ENCODE measurements around the gene SKP1.

Gene SKP1

DNA sequence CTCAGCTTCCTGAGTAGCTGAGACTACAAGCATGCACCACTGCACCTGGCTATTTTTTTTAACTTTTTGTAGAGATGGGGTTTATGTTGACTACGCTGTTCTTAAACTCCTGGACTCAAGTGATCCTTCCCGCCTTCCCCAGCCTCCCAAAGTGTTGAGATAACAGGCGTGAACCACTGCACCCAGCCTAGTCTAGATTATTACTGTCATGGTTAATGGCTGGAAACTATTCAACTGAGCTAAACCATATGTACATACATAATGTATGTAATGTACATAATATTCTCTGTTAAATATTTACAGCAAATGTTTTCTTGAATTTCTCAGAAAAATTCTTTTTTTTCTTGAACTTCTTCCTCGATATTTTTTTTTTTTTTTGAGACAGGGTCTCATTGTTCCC is 27.8 kb upstream of the SKP1 start:
- H3K79me2 ChIP-seq (ENCODE audit: low read length) = peaks cover 87% of the 10 kb centered on the region
- TF ChIP-seq, protein P1, sequence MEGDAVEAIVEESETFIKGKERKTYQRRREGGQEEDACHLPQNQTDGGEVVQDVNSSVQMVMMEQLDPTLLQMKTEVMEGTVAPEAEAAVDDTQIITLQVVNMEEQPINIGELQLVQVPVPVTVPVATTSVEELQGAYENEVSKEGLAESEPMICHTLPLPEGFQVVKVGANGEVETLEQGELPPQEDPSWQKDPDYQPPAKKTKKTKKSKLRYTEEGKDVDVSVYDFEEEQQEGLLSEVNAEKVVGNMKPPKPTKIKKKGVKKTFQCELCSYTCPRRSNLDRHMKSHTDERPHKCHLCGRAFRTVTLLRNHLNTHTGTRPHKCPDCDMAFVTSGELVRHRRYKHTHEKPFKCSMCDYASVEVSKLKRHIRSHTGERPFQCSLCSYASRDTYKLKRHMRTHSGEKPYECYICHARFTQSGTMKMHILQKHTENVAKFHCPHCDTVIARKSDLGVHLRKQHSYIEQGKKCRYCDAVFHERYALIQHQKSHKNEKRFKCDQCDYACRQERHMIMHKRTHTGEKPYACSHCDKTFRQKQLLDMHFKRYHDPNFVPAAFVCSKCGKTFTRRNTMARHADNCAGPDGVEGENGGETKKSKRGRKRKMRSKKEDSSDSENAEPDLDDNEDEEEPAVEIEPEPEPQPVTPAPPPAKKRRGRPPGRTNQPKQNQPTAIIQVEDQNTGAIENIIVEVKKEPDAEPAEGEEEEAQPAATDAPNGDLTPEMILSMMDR (IDR thresholded peaks at IDR 0.05; ENCODE audit: low read length) = no peak
- no peak for TF ChIP-seq EZH2phosphoT487 (IDR thresholded peaks at IDR 0.05; ENCODE audit: low read length)
- no peak for TF ChIP-seq EZH2 (optimal IDR thresholded peaks at IDR 0.05; ENCODE audit: low read depth, low read length)
- H3K9me3 ChIP-seq (replicated peaks; ENCODE audit: insufficient read depth, low read length) = no peaks in the 10 kb centered on the region
- H4K20me1 ChIP-seq (ENCODE audit: insufficient read depth, low read length) = peaks cover 38% of the 10 kb centered on the region
- H2AFZ ChIP-seq (ENCODE audit: low read length) = no peak overlapping the region
- no peak for DNase-seq
- no peaks in the 10 kb centered on the region for H3K27me3 ChIP-seq (replicated peaks; ENCODE audit: insufficient read depth, low read length)
- no peak overlapping the region for H3K4me2 ChIP-seq (ENCODE audit: low read depth, low read length)
- no peaks in the 10 kb centered on the region; the same call in 1 of the 2 replicates for H3K36me3 ChIP-seq (replicated peaks; ENCODE audit: insufficient read depth, low read length)
- no peak overlapping the region for H3K4me3 ChIP-seq (ENCODE audit: low read length)
- H3K4me1 ChIP-seq (ENCODE audit: low read length) = no peaks in the 10 kb centered on the region
- H3K27ac ChIP-seq (ENCODE audit: low read length) = no peak overlapping the region
- H3F3A ChIP-seq (ENCODE audit: insufficient read depth, low read length) = no peaks in the 10 kb centered on the region
- H3K9me2 ChIP-seq (replicated peaks; ENCODE audit: insufficient read depth, low read length) = no peaks in the 10 kb centered on the region
- no peak overlapping the region for H3K9ac ChIP-seq (ENCODE audit: low read length)

DNA sequence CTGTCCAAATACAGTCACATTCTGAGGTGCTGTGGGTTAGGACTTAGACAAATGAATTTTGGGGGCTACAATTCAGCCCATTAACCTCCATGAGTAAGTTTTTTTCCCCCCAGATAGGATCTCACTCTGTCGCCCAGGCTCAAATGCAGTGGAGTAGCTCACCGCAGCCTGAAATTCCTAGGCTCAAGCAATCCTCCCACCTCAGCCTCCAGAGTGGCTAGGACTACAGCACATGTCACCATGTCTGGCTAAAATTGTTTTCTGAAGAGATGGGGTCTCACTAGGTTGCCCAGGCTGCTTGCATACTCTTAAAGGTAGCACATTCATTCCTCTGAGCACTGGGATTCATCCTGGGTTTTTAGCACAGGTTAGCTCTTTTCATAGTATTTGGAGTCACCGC is 26.9 kb upstream of the SKP1 start:
- Histone ChIP-seq H3K79me2 (ENCODE audit: low read length) (peaks cover 78% of the 10 kb centered on the region), H3K27me3 (replicated peaks; ENCODE audit: insufficient read depth, low read length) (no peaks in the 10 kb centered on the region), H3K4me3 (ENCODE audit: low read length) (no peak overlapping the region), H3K9ac (ENCODE audit: low read length) (no peak overlapping the region), H3F3A (ENCODE audit: insufficient read depth, low read length) (no peaks in the 10 kb centered on the region), H2AFZ (ENCODE audit: low read length) (no peak overlapping the region), H3K36me3 (replicated peaks; ENCODE audit: insufficient read depth, low read length) (peaks cover 5% of the 10 kb centered on the region; the same call in 1 of the 2 replicates), H3K27ac (ENCODE audit: low read length) (no peak overlapping the region), H4K20me1 (ENCODE audit: insufficient read depth, low read length) (peaks cover 28% of the 10 kb centered on the region), H3K4me2 (ENCODE audit: low read depth, low read length) (no peak overlapping the region), H3K4me1 (ENCODE audit: low read length) (no peaks in the 10 kb centered on the region), H3K9me2 (replicated peaks; ENCODE audit: insufficient read depth, low read length) (no peaks in the 10 kb centered on the region), H3K9me3 (replicated peaks; ENCODE audit: insufficient read depth, low read length) (no peaks in the 10 kb centered on the region)
- TF ChIP-seq EZH2phosphoT487 (IDR thresholded peaks at IDR 0.05; ENCODE audit: low read length) (no peak), EZH2 (optimal IDR thresholded peaks at IDR 0.05; ENCODE audit: low read depth, low read length) (no peak)
- TF ChIP-seq, protein P1 (IDR thresholded peaks at IDR 0.05; ENCODE audit: low read length) = no peak
- DNase-seq = no peak

GRCh38 chr5:134195666-134196065 is 18.9 kb upstream of the SKP1 start:
- no peak for DNase-seq
- no peaks in the 10 kb centered on the region for H3K4me1 ChIP-seq (ENCODE audit: low read length)
- H3K27me3 ChIP-seq (replicated peaks; ENCODE audit: insufficient read depth, low read length) = no peaks in the 10 kb centered on the region
- no peak overlapping the region for H2AFZ ChIP-seq (ENCODE audit: low read length)
- no peak overlapping the region for H3K4me2 ChIP-seq (ENCODE audit: low read depth, low read length)
- no peaks in the 10 kb centered on the region for H3K9me2 ChIP-seq (replicated peaks; ENCODE audit: insufficient read depth, low read length)
- TF ChIP-seq, protein P1 (IDR thresholded peaks at IDR 0.05; ENCODE audit: low read length) = no peak
- TF ChIP-seq EZH2 (optimal IDR thresholded peaks at IDR 0.05; ENCODE audit: low read depth, low read length) (no peak), EZH2phosphoT487 (IDR thresholded peaks at IDR 0.05; ENCODE audit: low read length) (no peak)
- H3K9me3 ChIP-seq (replicated peaks; ENCODE audit: insufficient read depth, low read length) = no peaks in the 10 kb centered on the region
- peaks cover 8% of the 10 kb centered on the region; the same call in 1 of the 2 replicates for H3K36me3 ChIP-seq (replicated peaks; ENCODE audit: insufficient read depth, low read length)
- H3K27ac ChIP-seq (ENCODE audit: low read length) = no peak overlapping the region
- H3K4me3 ChIP-seq (ENCODE audit: low read length) = no peak overlapping the region
- H4K20me1 ChIP-seq (ENCODE audit: insufficient read depth, low read length) = no peaks in the 10 kb centered on the region
- no peak overlapping the region for H3K9ac ChIP-seq (ENCODE audit: low read length)
- H3F3A ChIP-seq (ENCODE audit: insufficient read depth, low read length) = 0 out of 2 replicates have a peak, but pooled peaks cover 3% of the 10 kb centered on the region
- H3K79me2 ChIP-seq (ENCODE audit: low read length) = peaks cover 12% of the 10 kb centered on the region

Measured in MM.1S (cell line).